HEK293 (cell line): Measurements from ENCODE around the gene ORAI2.
"Not testable (repeated sequence)": the region's sequence is repeated elsewhere in the genome, so short reads cannot be mapped to it uniquely, and the experiment has no call there.

Source experiments
- CTCF ChIA-PET: fragments of 350-600 bp; formaldehyde crosslinking; extraction: SDS; loops from one replicate; lab custom pipeline; 2021; ENCODE audit warnings: antibody characterized with exemption; lab: Yijun Ruan, JAX
- POLR2A ChIA-PET: fragments of 300-600 bp; formaldehyde crosslinking; extraction: SDS; loops from one replicate; lab custom pipeline; 2020; ENCODE audit warnings: antibody characterized with exemption, inconsistent platforms; lab: Yijun Ruan, JAX
- H3K27ac ChIP-seq: fragments of 200-500 bp; sonication (Bioruptor generic); 2 replicates; pipeline ENCODE4 v1.5.1; 2014; ENCODE audit warnings: low read depth, low read length, control low read depth, inconsistent platforms; ENCODE audit errors: extremely low read depth
- H3K36me3 ChIP-seq, 2 experiments: fragments of 200-500 bp in 1 of 2; sonication (Bioruptor generic) in 1 of 2; 1 replicate in 1 of 2; 2 replicates in 1 of 2; pipeline ENCODE4 v1.5.1; 2014 to 2017; ENCODE audit warnings: inconsistent platforms in 2 of 2, low read length in 2 of 2; ENCODE audit not compliant: control insufficient read depth in 2 of 2, insufficient read depth in 1 of 2
- H3K4me1 ChIP-seq: fragments of 200-500 bp; sonication (Bioruptor generic); 2 replicates; pipeline ENCODE4 v1.5.1; 2014; ENCODE audit warnings: mild to moderate bottlenecking, low read length, inconsistent platforms; ENCODE audit not compliant: control insufficient read depth, insufficient read depth
- H3K4me3 ChIP-seq: 2 replicates; pipeline ENCODE4 v1.5.1; 2011; ENCODE audit warnings: low read depth, mild to moderate bottlenecking, control low read depth, low read length, moderate library complexity
- H3K9me3 ChIP-seq: fragments of 200-500 bp; sonication (Bioruptor generic); 2 replicates; pipeline ENCODE4 v1.5.1; 2014; ENCODE audit warnings: low read depth, low read length, inconsistent platforms; ENCODE audit not compliant: control insufficient read depth, insufficient read depth
- KLF9 ChIP-seq: fragments of 450-650 bp; formaldehyde crosslinking; IDR thresholded peaks from 2 replicates; pipeline ENCODE4 v1.5.1; 2016; ENCODE audit warnings: missing biosample characterization, missing genetic modification characterization, low read depth
- PRDM4 ChIP-seq: fragments of 450-650 bp; formaldehyde crosslinking; IDR thresholded peaks from 2 replicates; pipeline ENCODE4 v1.5.1; 2017; ENCODE audit warnings: missing biosample characterization, missing genetic modification characterization
- ZBTB10 ChIP-seq: fragments of 450-650 bp; formaldehyde crosslinking; IDR thresholded peaks from 2 replicates; pipeline ENCODE4 v1.5.1; 2016; ENCODE audit warnings: missing biosample characterization, missing genetic modification characterization
- ZFP41 ChIP-seq: fragments of 450-650 bp; formaldehyde crosslinking; IDR thresholded peaks from 2 replicates; pipeline ENCODE4 v1.5.1; 2016; ENCODE audit warnings: missing biosample characterization, missing genetic modification characterization, borderline replicate concordance
- ZNF121 ChIP-seq: fragments of 450-650 bp; formaldehyde crosslinking; IDR thresholded peaks from 2 replicates; pipeline ENCODE4 v1.5.1; 2016; ENCODE audit warnings: missing biosample characterization, missing genetic modification characterization
- ZNF266 ChIP-seq: fragments of 450-650 bp; formaldehyde crosslinking; IDR thresholded peaks from 2 replicates; pipeline ENCODE4 v1.5.1; 2016; ENCODE audit warnings: missing biosample characterization, missing genetic modification characterization, low read depth
- ZNF362 ChIP-seq: fragments of 450-650 bp; formaldehyde crosslinking; IDR thresholded peaks from 2 replicates; pipeline ENCODE4 v1.5.1; 2016; ENCODE audit warnings: missing biosample characterization, missing genetic modification characterization
- ZNF623 ChIP-seq: fragments of 450-650 bp; formaldehyde crosslinking; IDR thresholded peaks from 2 replicates; pipeline ENCODE4 v1.5.1; 2016; ENCODE audit warnings: missing biosample characterization, missing genetic modification characterization
- ZNF692 ChIP-seq: fragments of 450-650 bp; formaldehyde crosslinking; IDR thresholded peaks from 2 replicates; pipeline ENCODE4 v1.5.1; 2016; ENCODE audit warnings: missing biosample characterization, missing genetic modification characterization

Gene ORAI2

GRCh38 chr7:102407910-102408309 is 25.5 kb upstream of the ORAI2 start:
- CTCF ChIA-PET = no interaction called here
- TF ChIP-seq ZNF623 (tag by site-specific recombination) (no peak), ZBTB10 (tag by site-specific recombination) (no peak), KLF9 (tag by site-specific recombination) (no peak), ZFP41 (tag by site-specific recombination) (no peak), ZNF266 (tag by site-specific recombination) (no peak), PRDM4 (no peak), ZNF362 (tag by site-specific recombination) (no peak)
- TF ChIP-seq, all 188 proteins: peak for 0
- POLR2A ChIA-PET = interaction anchor here (0.6 kb wide), 1 partner anchor 9 kb away, joined by 8 read pairs; no protein-coding TSS in a partner anchor
- no peak overlapping the region for H3K27ac ChIP-seq
- H3K4me1 ChIP-seq = no peaks in the 10 kb centered on the region
- H3K9me3 ChIP-seq = no peaks in the 10 kb centered on the region
- H3K36me3 ChIP-seq = peaks cover 56 to 96% of the 10 kb centered on the region in 2 experiments
- no peak overlapping the region for H3K4me3 ChIP-seq

- H3K4me1 ChIP-seq, POLR2A ChIA-PET, H3K9me3 ChIP-seq, H3K27ac ChIP-seq, H3K4me3 ChIP-seq: not testable (repeated sequence)
- CTCF ChIA-PET = interaction anchor here (1.2 kb wide), 1 partner anchor 129 kb away, joined by 4 read pairs; no protein-coding TSS in a partner anchor
- peaks cover 53 to 97% of the 10 kb centered on the region in 2 experiments for H3K36me3 ChIP-seq
These were observed 24.8 kb upstream of the ORAI2 start for GRCh38 chr7:102408530-102408929.

GRCh38 chr7:102409340-102409739 is 24.0 kb upstream of the ORAI2 start:
- ChIA-PET POLR2A (no interaction called here), CTCF (interaction anchor here (1.2 kb wide), 1 partner anchor 130 kb away, joined by 4 read pairs; no protein-coding TSS in a partner anchor)
- peak; percentile 93 for TF ChIP-seq ZNF121 (tag by site-specific recombination)
- TF ChIP-seq ZNF692 (tag by site-specific recombination) = no peak
- TF ChIP-seq, all 188 proteins: peak for 1
- Histone ChIP-seq H3K36me3 (peaks cover 52 to 95% of the 10 kb centered on the region in 2 experiments), H3K4me1 (no peaks in the 10 kb centered on the region), H3K9me3 (no peaks in the 10 kb centered on the region), H3K27ac (no peak overlapping the region), H3K4me3 (no peak overlapping the region)
